ACC112 (cell line): Measurements from ENCODE around the gene ZNF408.
"Not testable (repeated sequence)": the region's sequence is repeated elsewhere in the genome, so short reads cannot be mapped to it uniquely, and the experiment has no call there.

Source experiments
- H2AFZ ChIP-seq: fragments of 200-600 bp; sonication (generic); one replicate; pipeline ENCODE4 v1.6.0; 2017; ENCODE audit warnings: antibody characterized with exemption, low read length; ENCODE audit not compliant: unreplicated experiment
- H3K27ac ChIP-seq: fragments of 200-600 bp; sonication (generic); 2 replicates; pipeline ENCODE4 v1.5.1; 2014; ENCODE audit warnings: low read depth, mild to moderate bottlenecking, antibody characterized with exemption, low read length, moderate library complexity
- H3K27me3 ChIP-seq: fragments of 200-600 bp; sonication (generic); 2 replicates; pipeline ENCODE4 v1.6.1; 2014; ENCODE audit warnings: mild to moderate bottlenecking, antibody characterized with exemption, low read length, moderate library complexity, mixed read lengths; ENCODE audit not compliant: insufficient read depth
- H3K36me3 ChIP-seq: fragments of 200-600 bp; sonication (generic); 2 replicates; pipeline ENCODE4 v1.6.1; 2016; ENCODE audit warnings: mild to moderate bottlenecking, antibody characterized with exemption, low read length, moderate library complexity, mixed read lengths; ENCODE audit not compliant: insufficient read depth
- H3K4me1 ChIP-seq: fragments of 200-600 bp; sonication (generic); one replicate; pipeline ENCODE4 v1.6.1; 2016; ENCODE audit warnings: low read length, mixed read lengths; ENCODE audit not compliant: insufficient read depth, unreplicated experiment, control insufficient read depth
- H3K4me3 ChIP-seq: fragments of 200-600 bp; sonication (generic); 2 replicates; pipeline ENCODE4 v1.5.1; 2014; ENCODE audit warnings: mild to moderate bottlenecking, low read depth, low read length
- H3K79me2 ChIP-seq: fragments of 200-600 bp; sonication (generic); one replicate; pipeline ENCODE4 v1.6.0; 2016; ENCODE audit warnings: low read length; ENCODE audit not compliant: control insufficient read depth, unreplicated experiment, insufficient read depth

Gene ZNF408

GRCh38 chr11:46666516-46666915 is 34.3 kb upstream of the ZNF408 start:
- H3K36me3 ChIP-seq, result peaks cover 4% of the 10 kb centered on the region
- H3K4me1 ChIP-seq, result peaks cover 10% of the 10 kb centered on the region

DNA sequence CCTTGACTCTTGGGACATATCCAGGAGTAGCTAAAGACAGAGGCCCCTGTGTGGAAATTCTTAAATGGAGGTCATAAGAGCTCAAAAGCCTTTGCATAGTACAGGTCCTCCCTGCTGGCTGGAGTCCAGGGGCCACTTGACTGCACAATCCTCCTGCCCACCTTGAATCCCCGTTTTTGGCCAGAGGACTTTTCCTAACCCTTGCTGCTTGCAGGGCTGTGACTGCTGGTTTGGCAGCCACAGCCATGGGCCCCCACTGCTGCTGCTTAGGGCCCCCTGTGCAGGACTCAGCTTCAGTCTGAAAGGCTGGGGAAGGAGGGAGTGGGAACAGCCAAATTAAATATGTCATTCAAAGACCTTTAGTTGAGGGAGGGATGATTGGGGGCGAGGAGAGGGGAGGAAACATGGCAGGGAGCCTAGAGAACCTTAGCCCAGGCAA is 33.8 kb upstream of the ZNF408 start:
- Histone ChIP-seq H3K79me2 (no peaks in the 10 kb centered on the region), H3K27me3 (no peaks in the 10 kb centered on the region), H2AFZ (no peak overlapping the region), H3K4me3 (no peak overlapping the region), H3K4me1 (peaks cover 10% of the 10 kb centered on the region), H3K27ac (peak overlapping the region; percentile 20; the same call in 1 of the 2 replicates), H3K36me3 (peaks cover 4% of the 10 kb centered on the region)

More at GRCh38 chr11:46666516-46666915, 34.3 kb upstream of the ZNF408 start:
- Histone ChIP-seq H3K27ac (peak overlapping the region; percentile 26; the same call in 1 of the 2 replicates), H3K4me3 (no peak overlapping the region), H2AFZ (no peak overlapping the region), H3K27me3 (no peaks in the 10 kb centered on the region), H3K79me2 (no peaks in the 10 kb centered on the region)

DNA sequence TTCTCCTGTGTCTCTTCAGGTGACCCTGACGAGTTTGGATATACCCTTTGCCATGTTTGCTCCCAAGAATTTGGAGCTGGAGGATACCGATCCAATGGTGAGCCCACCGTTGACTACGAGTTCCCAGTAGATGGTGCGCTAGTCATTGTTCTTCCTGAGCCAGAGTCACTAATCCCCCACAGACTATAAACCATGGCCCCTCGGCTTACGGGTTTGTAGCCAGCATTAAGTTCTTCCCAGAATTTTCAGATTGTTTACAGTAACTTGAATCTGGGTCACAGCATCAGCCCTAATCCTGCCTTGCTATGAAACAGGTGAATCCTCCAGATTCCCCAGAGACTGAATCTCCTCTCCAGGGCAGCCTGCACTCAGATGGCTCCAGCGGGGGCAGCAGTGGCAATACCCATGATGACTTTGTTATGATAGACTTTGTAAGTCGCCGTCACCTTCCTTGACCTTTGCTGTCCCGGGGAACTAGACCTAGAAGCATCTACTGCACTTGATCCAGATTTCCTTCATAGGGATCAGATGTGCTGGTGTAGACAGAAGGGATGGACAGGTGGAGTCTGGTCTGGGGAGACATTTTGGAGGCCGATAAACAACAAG is 32.2 kb upstream of the ZNF408 start:
- no peaks in the 10 kb centered on the region for H3K27me3 ChIP-seq
- H3K4me1 ChIP-seq, result peaks cover 10% of the 10 kb centered on the region
- no peak overlapping the region for H3K27ac ChIP-seq
- no peak overlapping the region for H2AFZ ChIP-seq
- H3K79me2 ChIP-seq, result no peaks in the 10 kb centered on the region
- peaks cover 5% of the 10 kb centered on the region; the same call in 1 of the 2 replicates for H3K36me3 ChIP-seq
- no peak overlapping the region for H3K4me3 ChIP-seq

- Histone ChIP-seq H3K79me2 (no peaks in the 10 kb centered on the region), H3K27ac (no peak overlapping the region), H3K36me3 (peaks cover 5% of the 10 kb centered on the region; the same call in 1 of the 2 replicates), H3K27me3 (no peaks in the 10 kb centered on the region), H2AFZ (no peak overlapping the region), H3K4me3 (no peak overlapping the region), H3K4me1 (peaks cover 10% of the 10 kb centered on the region)
These were observed 31.1 kb upstream of the ZNF408 start for GRCh38 chr11:46669711-46670139.

- H3K27ac ChIP-seq, H3K4me3 ChIP-seq, H3K36me3 ChIP-seq, H3K27me3 ChIP-seq, H2AFZ ChIP-seq, H3K79me2 ChIP-seq: not testable (repeated sequence)
- H3K4me1 ChIP-seq, result peaks cover 18% of the 10 kb centered on the region
These were observed 30.3 kb upstream of the ZNF408 start for GRCh38 chr11:46670521-46670920.

- Histone ChIP-seq H2AFZ (no peak overlapping the region), H3K36me3 (peaks cover 5% of the 10 kb centered on the region; the same call in 1 of the 2 replicates)
These were observed 28.9 kb upstream of the ZNF408 start for GRCh38 chr11:46671958-46672315.

DNA sequence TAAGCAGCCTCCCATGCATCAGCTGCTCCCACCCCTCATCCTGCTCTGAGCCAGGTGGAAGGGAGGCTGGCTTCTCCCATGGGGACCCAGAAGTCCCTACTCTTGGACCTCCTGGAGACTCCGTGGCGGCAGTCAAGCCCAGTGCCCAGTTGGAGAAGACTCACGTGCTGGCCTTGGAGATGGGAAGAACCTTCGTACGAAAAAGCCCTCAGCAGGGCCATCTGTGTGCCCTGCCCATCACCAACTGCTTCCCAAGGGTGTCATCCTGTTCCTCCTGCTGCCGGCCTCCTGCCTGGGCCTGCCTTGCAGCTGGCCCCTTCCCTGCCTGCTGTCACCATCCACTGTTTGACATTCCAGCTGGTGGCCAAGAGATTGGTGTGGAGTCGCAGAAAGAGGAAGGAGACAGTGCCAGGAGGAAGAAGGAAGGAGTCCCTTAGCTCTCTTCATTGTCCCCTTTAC is 28.4 kb upstream of the ZNF408 start:
- no peak overlapping the region for H3K27ac ChIP-seq
- H3K36me3 ChIP-seq, result peaks cover 5% of the 10 kb centered on the region; the same call in 1 of the 2 replicates
- no peak overlapping the region for H2AFZ ChIP-seq
- H3K4me1 ChIP-seq, result peaks cover 15% of the 10 kb centered on the region
- H3K79me2 ChIP-seq, result no peaks in the 10 kb centered on the region
- no peaks in the 10 kb centered on the region for H3K27me3 ChIP-seq
- H3K4me3 ChIP-seq, result no peak overlapping the region

More at GRCh38 chr11:46671958-46672315, 28.9 kb upstream of the ZNF408 start:
- Histone ChIP-seq H3K4me1 (peaks cover 15% of the 10 kb centered on the region), H3K27ac (no peak overlapping the region), H3K4me3 (no peak overlapping the region), H3K79me2 (no peaks in the 10 kb centered on the region), H3K27me3 (no peaks in the 10 kb centered on the region)

DNA sequence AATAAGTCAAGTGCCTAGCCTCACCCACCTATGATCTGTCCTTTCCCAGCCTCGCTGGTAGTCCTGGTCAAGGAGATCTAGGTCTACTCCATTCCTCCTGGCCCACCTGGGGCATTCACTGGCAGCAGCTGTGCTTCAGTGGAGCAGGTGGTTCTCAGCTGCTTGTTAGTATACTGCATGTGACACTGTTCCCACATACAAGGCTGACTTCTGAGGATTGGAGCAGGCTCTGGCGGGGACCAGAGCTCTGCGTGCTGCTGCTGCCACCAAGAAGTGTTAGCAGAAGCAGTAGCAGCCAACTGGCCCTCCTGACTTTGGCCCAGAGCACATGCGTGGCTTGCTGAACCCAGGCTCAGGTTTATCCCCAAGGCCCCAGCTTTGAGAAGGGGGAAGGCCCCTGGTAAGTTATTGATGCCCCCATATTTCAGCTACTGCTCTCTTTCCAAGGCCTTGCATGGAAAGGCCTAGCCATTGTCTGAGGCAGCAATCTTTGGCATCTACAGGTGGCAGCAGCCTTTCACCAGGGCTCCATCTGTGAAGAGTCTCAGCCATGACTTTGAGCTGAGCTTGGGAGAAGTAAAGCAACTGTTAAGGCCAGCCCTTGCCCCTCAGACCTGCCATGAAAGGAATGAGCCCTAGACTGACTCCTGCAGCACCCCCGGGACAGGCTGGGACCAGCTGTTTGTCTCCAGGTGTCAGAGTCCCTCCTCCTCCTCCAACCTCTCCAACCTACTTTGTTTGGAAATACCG is 26.9 kb upstream of the ZNF408 start:
- Histone ChIP-seq H3K36me3 (peaks cover 5% of the 10 kb centered on the region; the same call in 1 of the 2 replicates), H3K27ac (no peak overlapping the region)

GRCh38 chr11:46674463-46675287 is 26.2 kb upstream of the ZNF408 start:
- H3K4me3 ChIP-seq, result no peak overlapping the region
- peaks cover 19% of the 10 kb centered on the region for H3K4me1 ChIP-seq
- peaks cover 5% of the 10 kb centered on the region; the same call in 1 of the 2 replicates for H3K36me3 ChIP-seq
- no peak overlapping the region for H2AFZ ChIP-seq
- no peaks in the 10 kb centered on the region for H3K27me3 ChIP-seq
- peak overlapping the region; percentile 52 for H3K27ac ChIP-seq
- H3K79me2 ChIP-seq, result no peaks in the 10 kb centered on the region

More for the DNA sequence above, 26.9 kb upstream of the ZNF408 start:
- H2AFZ ChIP-seq, result no peak overlapping the region
- no peak overlapping the region for H3K4me3 ChIP-seq
- peaks cover 19% of the 10 kb centered on the region for H3K4me1 ChIP-seq
- no peaks in the 10 kb centered on the region for H3K79me2 ChIP-seq
- no peaks in the 10 kb centered on the region for H3K27me3 ChIP-seq

DNA sequence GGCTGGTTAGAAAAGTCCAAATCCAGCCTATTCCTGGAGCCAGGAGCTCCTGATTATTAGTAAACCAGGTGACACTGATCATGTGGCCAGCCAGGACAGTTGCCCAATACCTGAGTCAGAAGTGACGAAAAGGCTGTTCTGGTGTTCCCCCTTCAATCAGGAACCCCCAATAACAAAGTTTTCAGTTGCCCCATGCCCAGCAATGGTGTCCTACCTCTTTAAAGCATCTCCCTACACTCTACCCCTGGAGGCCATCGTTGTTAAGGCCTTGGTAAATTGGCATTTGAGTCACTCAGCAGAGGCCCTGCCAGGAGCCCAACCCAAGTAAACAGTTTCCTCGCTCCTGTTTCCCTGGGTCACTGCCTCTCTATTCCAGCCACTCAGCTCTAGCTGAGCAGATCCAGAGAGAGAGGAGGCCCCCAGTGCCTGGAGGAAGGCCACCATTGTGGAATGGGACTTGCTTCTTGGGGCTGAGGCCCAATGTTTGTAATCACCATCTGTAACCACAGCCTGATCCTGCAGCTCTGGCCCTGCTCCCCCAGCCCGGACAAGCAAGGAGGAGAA is 25.5 kb upstream of the ZNF408 start:
- peak overlapping the region; percentile 52 for H3K27ac ChIP-seq
- H3K4me3 ChIP-seq, result no peak overlapping the region
- H3K36me3 ChIP-seq, result peaks cover 5% of the 10 kb centered on the region; the same call in 1 of the 2 replicates

More for the DNA sequence above, 25.5 kb upstream of the ZNF408 start:
- H3K27me3 ChIP-seq, result no peaks in the 10 kb centered on the region
- H2AFZ ChIP-seq, result peak overlapping the region; percentile 45
- H3K79me2 ChIP-seq, result no peaks in the 10 kb centered on the region
- H3K4me1 ChIP-seq, result peaks cover 19% of the 10 kb centered on the region
